ENCODE measurements around the gene CRACR2A. TPM values are rescaled to one million over a fixed set of nuclear protein-coding genes. Genes with fewer than 3 reads are reported as not detected.

Gene CRACR2A
- polyA plus RNA-seq, 1 donor from 2014 or later: 2.1 TPM

GRCh38 chr12:3601461-3602150, 151.3 kb downstream of the CRACR2A start:
- H3K4me3 ChIP-seq (ENCODE audit: low read length): no peak overlapping the region
- no peaks in the 10 kb centered on the region for H3K9me2 ChIP-seq (ENCODE audit: insufficient read depth, low read length)
- H4K20me1 ChIP-seq (ENCODE audit: insufficient read depth): no peaks in the 10 kb centered on the region
- H3K27ac ChIP-seq (ENCODE audit: low read length): no peak overlapping the region
- no peak overlapping the region for H3K9ac ChIP-seq (ENCODE audit: low read length)
- H2AFZ ChIP-seq (ENCODE audit: low read depth, low read length): no peak overlapping the region
- H3K9me3 ChIP-seq (ENCODE audit: low read length): no peaks in the 10 kb centered on the region
- TF ChIP-seq RAD21 (conservative IDR thresholded peaks at IDR 0.05) (no peak), TAF1 (IDR thresholded peaks at IDR 0.05; ENCODE audit: low read depth) (no peak), MXI1 (conservative IDR thresholded peaks at IDR 0.05; ENCODE audit: poor library complexity, severe bottlenecking) (no peak), EZH2 (IDR thresholded peaks at IDR 0.05; ENCODE audit: borderline replicate concordance, insufficient read depth, low read length, poor library complexity, severe bottlenecking) (no peak), EP300 (conservative IDR thresholded peaks at IDR 0.05; ENCODE audit: poor library complexity, severe bottlenecking) (no peak), POLR2AphosphoS5 (IDR thresholded peaks at IDR 0.05) (no peak), SMC3 (conservative IDR thresholded peaks at IDR 0.05; ENCODE audit: poor library complexity) (no peak)
- TF ChIP-seq, protein P1, sequence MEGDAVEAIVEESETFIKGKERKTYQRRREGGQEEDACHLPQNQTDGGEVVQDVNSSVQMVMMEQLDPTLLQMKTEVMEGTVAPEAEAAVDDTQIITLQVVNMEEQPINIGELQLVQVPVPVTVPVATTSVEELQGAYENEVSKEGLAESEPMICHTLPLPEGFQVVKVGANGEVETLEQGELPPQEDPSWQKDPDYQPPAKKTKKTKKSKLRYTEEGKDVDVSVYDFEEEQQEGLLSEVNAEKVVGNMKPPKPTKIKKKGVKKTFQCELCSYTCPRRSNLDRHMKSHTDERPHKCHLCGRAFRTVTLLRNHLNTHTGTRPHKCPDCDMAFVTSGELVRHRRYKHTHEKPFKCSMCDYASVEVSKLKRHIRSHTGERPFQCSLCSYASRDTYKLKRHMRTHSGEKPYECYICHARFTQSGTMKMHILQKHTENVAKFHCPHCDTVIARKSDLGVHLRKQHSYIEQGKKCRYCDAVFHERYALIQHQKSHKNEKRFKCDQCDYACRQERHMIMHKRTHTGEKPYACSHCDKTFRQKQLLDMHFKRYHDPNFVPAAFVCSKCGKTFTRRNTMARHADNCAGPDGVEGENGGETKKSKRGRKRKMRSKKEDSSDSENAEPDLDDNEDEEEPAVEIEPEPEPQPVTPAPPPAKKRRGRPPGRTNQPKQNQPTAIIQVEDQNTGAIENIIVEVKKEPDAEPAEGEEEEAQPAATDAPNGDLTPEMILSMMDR (IDR thresholded peaks at IDR 0.05; ENCODE audit: poor library complexity, severe bottlenecking): no peak
- TF ChIP-seq, protein P2, sequence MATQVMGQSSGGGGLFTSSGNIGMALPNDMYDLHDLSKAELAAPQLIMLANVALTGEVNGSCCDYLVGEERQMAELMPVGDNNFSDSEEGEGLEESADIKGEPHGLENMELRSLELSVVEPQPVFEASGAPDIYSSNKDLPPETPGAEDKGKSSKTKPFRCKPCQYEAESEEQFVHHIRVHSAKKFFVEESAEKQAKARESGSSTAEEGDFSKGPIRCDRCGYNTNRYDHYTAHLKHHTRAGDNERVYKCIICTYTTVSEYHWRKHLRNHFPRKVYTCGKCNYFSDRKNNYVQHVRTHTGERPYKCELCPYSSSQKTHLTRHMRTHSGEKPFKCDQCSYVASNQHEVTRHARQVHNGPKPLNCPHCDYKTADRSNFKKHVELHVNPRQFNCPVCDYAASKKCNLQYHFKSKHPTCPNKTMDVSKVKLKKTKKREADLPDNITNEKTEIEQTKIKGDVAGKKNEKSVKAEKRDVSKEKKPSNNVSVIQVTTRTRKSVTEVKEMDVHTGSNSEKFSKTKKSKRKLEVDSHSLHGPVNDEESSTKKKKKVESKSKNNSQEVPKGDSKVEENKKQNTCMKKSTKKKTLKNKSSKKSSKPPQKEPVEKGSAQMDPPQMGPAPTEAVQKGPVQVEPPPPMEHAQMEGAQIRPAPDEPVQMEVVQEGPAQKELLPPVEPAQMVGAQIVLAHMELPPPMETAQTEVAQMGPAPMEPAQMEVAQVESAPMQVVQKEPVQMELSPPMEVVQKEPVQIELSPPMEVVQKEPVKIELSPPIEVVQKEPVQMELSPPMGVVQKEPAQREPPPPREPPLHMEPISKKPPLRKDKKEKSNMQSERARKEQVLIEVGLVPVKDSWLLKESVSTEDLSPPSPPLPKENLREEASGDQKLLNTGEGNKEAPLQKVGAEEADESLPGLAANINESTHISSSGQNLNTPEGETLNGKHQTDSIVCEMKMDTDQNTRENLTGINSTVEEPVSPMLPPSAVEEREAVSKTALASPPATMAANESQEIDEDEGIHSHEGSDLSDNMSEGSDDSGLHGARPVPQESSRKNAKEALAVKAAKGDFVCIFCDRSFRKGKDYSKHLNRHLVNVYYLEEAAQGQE (IDR thresholded peaks at IDR 0.05; ENCODE audit: borderline replicate concordance): no peak
- H3K27me3 ChIP-seq (ENCODE audit: insufficient read depth, low read depth, low read length): no peaks in the 10 kb centered on the region
- no peaks in the 10 kb centered on the region for H3K36me3 ChIP-seq (ENCODE audit: insufficient read depth, low read length)
- H3K79me2 ChIP-seq (replicated peaks; ENCODE audit: insufficient read depth, low read length): no peaks in the 10 kb centered on the region
- H3F3A ChIP-seq (ENCODE audit: insufficient read depth, low read length, poor library complexity, severe bottlenecking): no peaks in the 10 kb centered on the region
- no peak overlapping the region for H3K4me2 ChIP-seq (ENCODE audit: low read length)

GRCh38 chr12:3600951-3601350, 152.0 kb downstream of the CRACR2A start:
- H3K4me2 ChIP-seq (ENCODE audit: low read length): no peak overlapping the region
- no peak overlapping the region for H3K27ac ChIP-seq (ENCODE audit: low read length)
- no peaks in the 10 kb centered on the region for H4K20me1 ChIP-seq (ENCODE audit: insufficient read depth)
- no peak for TF ChIP-seq EP300 (conservative IDR thresholded peaks at IDR 0.05; ENCODE audit: poor library complexity, severe bottlenecking)
- no peak for TF ChIP-seq POLR2AphosphoS5 (IDR thresholded peaks at IDR 0.05)
- TF ChIP-seq EZH2 (IDR thresholded peaks at IDR 0.05; ENCODE audit: borderline replicate concordance, insufficient read depth, low read length, poor library complexity, severe bottlenecking): no peak
- TF ChIP-seq MXI1 (conservative IDR thresholded peaks at IDR 0.05; ENCODE audit: poor library complexity, severe bottlenecking): no peak
- no peak for TF ChIP-seq TAF1 (IDR thresholded peaks at IDR 0.05; ENCODE audit: low read depth)
- TF ChIP-seq, protein P1 (IDR thresholded peaks at IDR 0.05; ENCODE audit: poor library complexity, severe bottlenecking): no peak
- TF ChIP-seq SMC3 (conservative IDR thresholded peaks at IDR 0.05; ENCODE audit: poor library complexity): no peak
- no peak for TF ChIP-seq RAD21 (conservative IDR thresholded peaks at IDR 0.05)
- TF ChIP-seq, protein P2 (IDR thresholded peaks at IDR 0.05; ENCODE audit: borderline replicate concordance): no peak
- H3F3A ChIP-seq (ENCODE audit: insufficient read depth, low read length, poor library complexity, severe bottlenecking): no peaks in the 10 kb centered on the region
- no peaks in the 10 kb centered on the region for H3K27me3 ChIP-seq (ENCODE audit: insufficient read depth, low read depth, low read length)
- no peak overlapping the region for H2AFZ ChIP-seq (ENCODE audit: low read depth, low read length)
- no peaks in the 10 kb centered on the region for H3K79me2 ChIP-seq (replicated peaks; ENCODE audit: insufficient read depth, low read length)
- H3K4me3 ChIP-seq (ENCODE audit: low read length): no peak overlapping the region
- H3K9me2 ChIP-seq (ENCODE audit: insufficient read depth, low read length): no peaks in the 10 kb centered on the region
- no peak overlapping the region for H3K9ac ChIP-seq (ENCODE audit: low read length)
- H3K36me3 ChIP-seq (ENCODE audit: insufficient read depth, low read length): no peaks in the 10 kb centered on the region
- H3K9me3 ChIP-seq (ENCODE audit: low read length): no peaks in the 10 kb centered on the region

Data from neural cell (in vitro differentiated cells).